ENCODE measurements around the gene DAPK2. TPM values are rescaled to one million over a fixed set of nuclear protein-coding genes. Genes with fewer than 3 reads are reported as not detected.

DAPK2 gene
- total and polyA plus RNA-seq, 2 donors from 2014 or later = 3.0 to 3.8 TPM

DNA sequence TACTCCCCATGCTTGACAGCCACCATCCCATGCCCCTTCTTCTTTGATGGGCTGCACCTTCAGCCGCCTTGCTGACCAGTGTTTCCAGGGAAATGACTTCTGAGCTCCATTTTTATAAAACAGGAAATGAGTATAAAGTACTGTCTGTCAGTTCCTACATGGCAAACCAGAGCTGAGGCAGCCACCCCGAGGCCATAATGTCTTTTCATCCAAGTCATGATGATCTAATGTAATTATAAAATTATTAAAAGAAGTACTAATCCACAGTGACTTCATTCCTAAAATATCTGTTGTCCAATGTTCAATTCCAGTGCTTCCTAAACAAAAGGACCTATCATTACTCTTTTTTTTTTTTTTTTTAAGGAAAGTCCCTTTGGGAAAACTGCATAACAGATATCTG is 137.3 kb downstream of the DAPK2 start:
- Histone ChIP-seq H3K9me3 (ENCODE audit: control insufficient read depth in 2 of 3, insufficient read depth in 1 of 3, low read length in 3 of 3) (no peaks in the 10 kb centered on the region), H3K9ac (ENCODE audit: low read length in 3 of 3) (no peak overlapping the region), H3K4me1 (ENCODE audit: control insufficient read depth in 2 of 3, insufficient read depth in 2 of 3, low read depth in 1 of 3, low read length in 3 of 3) (peaks cover 0 to 10% (median 0%) of the 10 kb centered on the region in 3 donors), H3K27me3 (ENCODE audit: control insufficient read depth, insufficient read depth, low read length) (no peaks in the 10 kb centered on the region), H3K36me3 (ENCODE audit: control insufficient read depth in 2 of 3, insufficient read depth in 3 of 3, low read length in 3 of 3) (no peaks in the 10 kb centered on the region), H3K27ac (ENCODE audit: low read depth in 2 of 2, low read length in 2 of 2) (no peak overlapping the region), H3K4me3 (ENCODE audit: low read length in 3 of 3) (no peak overlapping the region)
- intact Hi-C loops (cut with DNase I) = no loop called here
- DNase-seq = no peak
- TF ChIP-seq CTCF (IDR thresholded peaks at IDR 0.05; ENCODE audit: borderline replicate concordance, extremely low read depth, insufficient read depth) = no peak
- FAIRE-seq = no peak

GRCh38 chr15:63908281-63908680 is 138.0 kb downstream of the DAPK2 start:
- no peak for TF ChIP-seq CTCF (IDR thresholded peaks at IDR 0.05; ENCODE audit: borderline replicate concordance, extremely low read depth, insufficient read depth)
- Histone ChIP-seq H3K4me1 (ENCODE audit: control insufficient read depth in 2 of 3, insufficient read depth in 2 of 3, low read depth in 1 of 3, low read length in 3 of 3) (peaks cover 0 to 10% (median 0%) of the 10 kb centered on the region in 3 donors), H3K27ac (ENCODE audit: low read depth in 2 of 2, low read length in 2 of 2) (no peak overlapping the region), H3K27me3 (ENCODE audit: control insufficient read depth, insufficient read depth, low read length) (no peaks in the 10 kb centered on the region), H3K9ac (ENCODE audit: low read length in 3 of 3) (no peak overlapping the region), H3K36me3 (ENCODE audit: control insufficient read depth in 2 of 3, insufficient read depth in 3 of 3, low read length in 3 of 3) (no peaks in the 10 kb centered on the region), H3K9me3 (ENCODE audit: control insufficient read depth in 2 of 3, insufficient read depth in 1 of 3, low read length in 3 of 3) (no peaks in the 10 kb centered on the region), H3K4me3 (ENCODE audit: low read length in 3 of 3) (no peak overlapping the region)
- no peak for FAIRE-seq
- intact Hi-C loops (cut with DNase I) = no loop called here
- no peak for DNase-seq

GRCh38 chr15:63907521-63907920 is 138.8 kb downstream of the DAPK2 start:
- no peak overlapping the region for H3K4me3 ChIP-seq (ENCODE audit: low read length in 3 of 3)
- DNase-seq = no peak
- FAIRE-seq = no peak
- no peak for TF ChIP-seq CTCF (IDR thresholded peaks at IDR 0.05; ENCODE audit: borderline replicate concordance, extremely low read depth, insufficient read depth)
- H3K9ac ChIP-seq (ENCODE audit: low read length in 3 of 3) = no peak overlapping the region
- no peaks in the 10 kb centered on the region for H3K27me3 ChIP-seq (ENCODE audit: control insufficient read depth, insufficient read depth, low read length)
- no peak overlapping the region for H3K27ac ChIP-seq (ENCODE audit: low read depth in 2 of 2, low read length in 2 of 2)
- no peaks in the 10 kb centered on the region for H3K9me3 ChIP-seq (ENCODE audit: control insufficient read depth in 2 of 3, insufficient read depth in 1 of 3, low read length in 3 of 3)
- peaks cover 0 to 10% (median 0%) of the 10 kb centered on the region in 3 donors for H3K4me1 ChIP-seq (ENCODE audit: control insufficient read depth in 2 of 3, insufficient read depth in 2 of 3, low read depth in 1 of 3, low read length in 3 of 3)
- intact Hi-C loops (cut with DNase I) = no loop called here
- no peaks in the 10 kb centered on the region for H3K36me3 ChIP-seq (ENCODE audit: control insufficient read depth in 2 of 3, insufficient read depth in 3 of 3, low read length in 3 of 3)

- Histone ChIP-seq H3K9ac (ENCODE audit: low read length in 3 of 3) (no peak overlapping the region), H3K4me3 (ENCODE audit: low read length in 3 of 3) (no peak overlapping the region), H3K27me3 (ENCODE audit: control insufficient read depth, insufficient read depth, low read length) (no peaks in the 10 kb centered on the region), H3K36me3 (ENCODE audit: control insufficient read depth in 2 of 3, insufficient read depth in 3 of 3, low read length in 3 of 3) (no peaks in the 10 kb centered on the region), H3K9me3 (ENCODE audit: control insufficient read depth in 2 of 3, insufficient read depth in 1 of 3, low read length in 3 of 3) (no peaks in the 10 kb centered on the region), H3K27ac (ENCODE audit: low read depth in 2 of 2, low read length in 2 of 2) (peak overlapping the region in 1 of 2 donors; percentile 14), H3K4me1 (ENCODE audit: control insufficient read depth in 2 of 3, insufficient read depth in 2 of 3, low read depth in 1 of 3, low read length in 3 of 3) (peaks cover 0 to 10% (median 0%) of the 10 kb centered on the region in 3 donors)
- no peak for FAIRE-seq
- intact Hi-C loops (cut with DNase I) = no loop called here
- peak in 1 of 5 donors; percentile 8 for DNase-seq
- no peak for TF ChIP-seq CTCF (IDR thresholded peaks at IDR 0.05; ENCODE audit: borderline replicate concordance, extremely low read depth, insufficient read depth)
These were observed 140.1 kb downstream of the DAPK2 start for GRCh38 chr15:63906266-63906584.

All from kidney (tissue), 14 donors.